ENCODE data around the gene ZNF407.

Gene ZNF407

GRCh38 chr18:74589021-74589420 is 8.6 kb upstream of the ZNF407 start:
- DNase-seq (ENCODE audit: low spot score): no peak

GRCh38 chr18:74589811-74590210 is 7.9 kb upstream of the ZNF407 start:
- DNase-seq (ENCODE audit: low spot score): no peak

GRCh38 chr18:74590671-74591070 is 7.0 kb upstream of the ZNF407 start:
- DNase-seq (ENCODE audit: low spot score): no peak

- no peak for DNase-seq (ENCODE audit: low spot score)
Measured at GRCh38 chr18:74595431-74595830, 2.2 kb upstream of the ZNF407 start.

GRCh38 chr18:74597034-74597661 is 522 bp upstream of the ZNF407 start:
- peak; percentile 84 for DNase-seq (ENCODE audit: low spot score)

- DNase-seq (ENCODE audit: low spot score): peak; percentile 86
Measured at GRCh38 chr18:74598350-74599001, 806 bp downstream of the ZNF407 start.

- no peak for DNase-seq (ENCODE audit: low spot score)
Measured at GRCh38 chr18:74604361-74604760, 6.7 kb downstream of the ZNF407 start.

GRCh38 chr18:74604774-74605173 is 7.1 kb downstream of the ZNF407 start:
- DNase-seq (ENCODE audit: low spot score): no peak

GRCh38 chr18:74608681-74609080 is 11.0 kb downstream of the ZNF407 start:
- DNase-seq (ENCODE audit: low spot score): no peak

GRCh38 chr18:74609535-74609934 is 11.9 kb downstream of the ZNF407 start:
- no peak for DNase-seq (ENCODE audit: low spot score)

GRCh38 chr18:74610051-74610615 is 12.5 kb downstream of the ZNF407 start:
- no peak for DNase-seq (ENCODE audit: low spot score)

GRCh38 chr18:74610860-74611259 is 13.2 kb downstream of the ZNF407 start:
- DNase-seq (ENCODE audit: low spot score): no peak

- DNase-seq (ENCODE audit: low spot score): no peak
Measured at GRCh38 chr18:74611765-74612164, 14.1 kb downstream of the ZNF407 start.

- DNase-seq (ENCODE audit: low spot score): no peak
Measured at GRCh38 chr18:74613381-74613780, 15.7 kb downstream of the ZNF407 start.

GRCh38 chr18:74616494-74616893 is 18.8 kb downstream of the ZNF407 start:
- no peak for DNase-seq (ENCODE audit: low spot score)

- DNase-seq (ENCODE audit: low spot score): no peak
Measured at GRCh38 chr18:74617486-74617885, 19.8 kb downstream of the ZNF407 start.

GRCh38 chr18:74622072-74622471 is 24.4 kb downstream of the ZNF407 start:
- DNase-seq (ENCODE audit: low spot score): no peak

GRCh38 chr18:74623047-74623816 is 25.6 kb downstream of the ZNF407 start:
- no peak for DNase-seq (ENCODE audit: low spot score)

- no peak for DNase-seq (ENCODE audit: low spot score)
Measured at GRCh38 chr18:74624466-74624865, 26.8 kb downstream of the ZNF407 start.

- no peak for DNase-seq (ENCODE audit: low spot score)
Measured at GRCh38 chr18:74625157-74625556, 27.5 kb downstream of the ZNF407 start.

- DNase-seq (ENCODE audit: low spot score): no peak
Measured at GRCh38 chr18:74626049-74626874, 28.6 kb downstream of the ZNF407 start.

GRCh38 chr18:74630804-74631203 is 33.1 kb downstream of the ZNF407 start:
- DNase-seq (ENCODE audit: low spot score): no peak

Measured in D341Med (cell line).